Body of pancreas (tissue), 4 donors: ENCODE measurements around the gene SF3B4. TPM values are rescaled to one million over a fixed set of nuclear protein-coding genes. Genes with fewer than 3 reads are reported as not detected.
"Not testable (repeated sequence)": the region's sequence is repeated elsewhere in the genome, so short reads cannot be mapped to it uniquely, and the experiment has no call there.

Experiments used
- ATAC-seq: fragments of 150-250 bp; one replicate; pipeline ENCODE4 v1.9.1; 2016
- DNase-seq, 4 donors: peaks; one replicate each; pipeline ENCODE4 v3.0.0-alpha.2; 2019
- H3K27ac ChIP-seq, 4 donors: fragments of 200-600 bp; sonication (generic); 1 replicate in 3 of 4; 2 replicates in 1 of 4; pipeline versions ENCODE4 v1.5.1 to v1.6.1; 2016 to 2019; ENCODE audit warnings: mild to moderate bottlenecking in 1 of 4, mixed read lengths in 1 of 4, moderate library complexity in 1 of 4
- H3K27me3 ChIP-seq, 2 donors: fragments of 200-600 bp; sonication (generic); one replicate each; pipeline ENCODE4 v1.6.0; 2016; ENCODE audit warnings: mild to moderate bottlenecking in 1 of 2
- H3K36me3 ChIP-seq, 2 donors: fragments of 200-600 bp; sonication (generic); replicated peaks in 1 of 2; 2 replicates each; pipeline ENCODE4 v1.5.1; 2016; ENCODE audit warnings: low read depth in 2 of 2; ENCODE audit not compliant: insufficient read depth in 1 of 2
- H3K4me1 ChIP-seq: fragments of 200-600 bp; sonication (generic); one replicate; pipeline ENCODE4 v1.6.0; 2016
- H3K4me3 ChIP-seq, 2 donors: fragments of 200-600 bp; sonication (generic); 1 replicate in 1 of 2; 2 replicates in 1 of 2; pipeline ENCODE4 v1.5.1; 2016 to 2019
- H3K9me3 ChIP-seq, 3 donors: fragments of 200-600 bp; sonication (generic); 1 replicate in 2 of 3; 2 replicates in 1 of 3; pipeline ENCODE4 v1.5.1; 2016
- CTCF ChIP-seq, 7 experiments: fragments of 450-650 bp in 4 of 7; fragments of 200-600 bp in 3 of 7; sonication (generic) in 3 of 7; IDR thresholded peaks; one replicate each; pipeline ENCODE4 v1.5.1; 2016 to 2019; ENCODE audit warnings: antibody characterized with exemption in 7 of 7
- POLR2A ChIP-seq, 3 donors: fragments of 450-650 bp; IDR thresholded peaks; one replicate each; pipeline ENCODE4 v1.6.1; 2016; ENCODE audit warnings: antibody characterized with exemption in 3 of 3, mild to moderate bottlenecking in 2 of 3
- WGBS, 2 donors: methylation state at CpG; one replicate each; pipeline ENCODE4 v1.1.5; 2017; 5-methylcytosine and 5-hydroxymethylcytosine counted together
- intact Hi-C: fragments of 100-400 bp; cut with DNase I; formaldehyde crosslinking; loops from one replicate; pipeline ENCODE4 v1.15.1; 2023
- total RNA-seq, 2 donors: library from RNA; depleted of rRNA; stranded (reverse); fragments of >200 nt; gene quantifications; one replicate each; pipeline ENCODE4 v1.1.0, GENCODE V29; 2016

Gene SF3B4
- total RNA-seq, 2 donors from 2014 or later: 4.7 to 8.2 TPM

DNA sequence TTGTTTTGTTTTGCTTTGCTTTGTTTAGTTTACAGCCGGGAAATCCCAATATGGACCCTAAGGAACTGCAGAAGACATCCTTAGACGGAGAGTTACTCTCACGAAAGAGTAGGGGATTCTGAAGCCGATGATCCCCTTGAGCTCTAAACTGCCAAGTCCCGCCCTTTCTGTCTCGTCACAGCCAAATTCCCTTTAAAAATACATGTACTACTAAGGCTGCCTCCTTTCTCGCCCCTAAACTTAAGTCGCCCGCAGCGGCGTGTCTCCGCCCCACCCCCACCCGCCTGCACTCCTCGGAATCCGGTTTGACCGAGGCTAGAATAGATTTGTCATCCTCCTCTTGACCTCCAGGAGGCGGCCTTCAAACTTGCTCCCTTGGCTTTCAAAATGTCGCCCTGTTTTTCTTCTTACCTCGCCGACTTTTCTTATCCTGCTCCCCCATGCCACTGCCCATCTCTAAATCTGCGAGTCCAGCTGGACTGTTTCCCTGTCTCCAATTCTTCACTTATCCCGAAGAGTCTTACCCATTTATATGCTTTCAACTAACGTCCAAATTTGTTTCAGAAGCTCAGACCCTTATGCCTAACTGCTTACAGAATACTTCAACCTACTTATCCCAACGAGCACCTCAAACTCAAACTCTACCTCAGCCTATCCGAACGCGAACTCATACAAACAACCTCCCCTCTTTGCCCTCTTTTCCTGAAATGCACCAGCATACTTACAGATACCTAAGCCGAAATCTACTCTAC is 39.2 kb downstream of the SF3B4 start:
- Histone ChIP-seq H3K9me3 (no peaks in the 10 kb centered on the region), H3K4me1 (peaks cover 31% of the 10 kb centered on the region), H3K27ac (peak overlapping the region; percentile 98 to 100 (median 100)), H3K27me3 (no peaks in the 10 kb centered on the region), H3K36me3 (no peaks in the 10 kb centered on the region), H3K4me3 (peak overlapping the region; percentile 1 to 28)
- intact Hi-C loops: no loop called here
- WGBS, 2 donors: 2% methylated on average over 28 of the region's 28 CpGs
- TF ChIP-seq POLR2A (IDR thresholded peaks at IDR 0.05): peak in 1 of 3 donors; percentile 74
- peak in 6 of 7 experiments; percentile 30 to 77 (median 58) for TF ChIP-seq CTCF (IDR thresholded peaks at IDR 0.05)
- peak; percentile 35 for ATAC-seq
- peak; percentile 84 to 89 (median 86) for DNase-seq

DNA sequence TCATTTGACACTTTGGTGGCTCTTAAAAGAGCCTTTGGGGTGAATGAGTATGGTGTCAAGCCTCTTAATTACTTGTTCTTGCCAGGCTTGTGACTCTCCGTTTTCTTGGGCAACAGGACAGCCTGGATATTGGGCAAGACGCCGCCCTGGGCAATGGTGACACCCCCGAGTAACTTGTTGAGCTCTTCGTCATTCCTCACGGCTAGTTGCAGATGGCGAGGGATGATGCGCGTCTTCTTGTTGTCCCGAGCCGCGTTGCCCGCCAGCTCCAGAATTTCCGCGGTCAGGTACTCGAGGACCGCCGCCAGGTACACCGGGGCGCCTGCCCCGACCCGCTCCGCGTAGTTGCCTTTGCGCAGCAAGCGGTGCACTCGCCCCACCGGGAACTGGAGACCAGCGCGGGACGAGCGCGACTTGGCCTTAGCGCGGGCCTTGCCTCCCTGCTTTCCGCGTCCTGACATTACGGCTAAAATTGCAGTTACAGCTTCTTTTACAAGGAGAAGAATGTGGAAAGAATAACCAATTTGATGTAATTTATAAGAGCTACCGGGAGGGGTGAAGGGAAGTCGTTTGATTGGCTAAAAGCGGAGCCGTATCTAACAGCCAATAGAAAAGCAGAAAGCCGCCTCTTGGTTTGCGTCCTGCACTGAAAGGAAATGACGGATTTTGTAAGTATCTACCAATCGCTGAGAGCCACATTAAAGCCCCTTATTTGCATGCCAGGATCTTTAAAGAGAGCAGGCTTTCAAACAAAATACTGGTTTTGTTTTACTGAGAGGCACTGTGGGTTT is 40.0 kb downstream of the SF3B4 start:
- Histone ChIP-seq H3K36me3 (no peaks in the 10 kb centered on the region), H3K27me3 (no peaks in the 10 kb centered on the region), H3K4me1 (peaks cover 31% of the 10 kb centered on the region), H3K9me3 (no peaks in the 10 kb centered on the region), H3K4me3 (peak overlapping the region in 1 of 2 donors; percentile 28), H3K27ac (peak overlapping the region; percentile 98 to 100 (median 100))
- 1% methylated on average over 34 to 42 of the region's 46 CpGs for WGBS, 2 donors
- ATAC-seq (peak; percentile 69), DNase-seq (peak; percentile 82 to 97 (median 90))
- intact Hi-C loops: no loop called here
- TF ChIP-seq CTCF (IDR thresholded peaks at IDR 0.05) (peak in 3 of 7 experiments; percentile 19 to 30 (median 20)), POLR2A (IDR thresholded peaks at IDR 0.05) (peak; percentile 89 to 96 (median 95))

DNA sequence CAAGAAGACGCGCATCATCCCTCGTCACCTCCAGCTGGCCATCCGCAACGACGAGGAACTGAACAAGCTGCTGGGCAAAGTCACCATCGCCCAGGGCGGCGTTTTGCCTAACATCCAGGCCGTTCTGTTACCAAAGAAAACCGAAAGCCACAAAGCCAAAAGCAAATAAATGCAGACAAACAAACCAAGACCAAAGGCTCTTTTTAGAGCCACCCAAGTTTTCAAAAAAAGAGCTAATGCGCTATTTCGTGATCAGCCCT is 40.5 kb downstream of the SF3B4 start:
- ATAC-seq, H3K27me3 ChIP-seq, DNase-seq, intact Hi-C loops, H3K9me3 ChIP-seq, H3K36me3 ChIP-seq: not testable (repeated sequence)
- Histone ChIP-seq H3K4me1 (peaks cover 31% of the 10 kb centered on the region), H3K4me3 (peak overlapping the region in 1 of 2 donors; percentile 28), H3K27ac (peak overlapping the region; percentile 98 to 100 (median 100))
- 1% methylated on average over 12 to 13 of the region's 13 CpGs for WGBS, 2 donors

GRCh38 chr1:149886396-149887195 is 41.0 kb downstream of the SF3B4 start:
- ATAC-seq: peak; percentile 76
- intact Hi-C loops: no loop called here
- Histone ChIP-seq H3K27ac (peak overlapping the region; percentile 98 to 100 (median 100)), H3K9me3 (no peaks in the 10 kb centered on the region), H3K4me3 (peak overlapping the region; percentile 14 to 28), H3K4me1 (peaks cover 31% of the 10 kb centered on the region), H3K27me3 (no peaks in the 10 kb centered on the region), H3K36me3 (no peaks in the 10 kb centered on the region)
- 0% methylated on average over 46 to 62 of the region's 62 CpGs for WGBS, 2 donors
- TF ChIP-seq POLR2A (IDR thresholded peaks at IDR 0.05) (peak; percentile 100), CTCF (IDR thresholded peaks at IDR 0.05) (peak in 2 of 7 experiments; percentile 11 to 17)
- DNase-seq: peak; percentile 88 to 98 (median 94)

DNA sequence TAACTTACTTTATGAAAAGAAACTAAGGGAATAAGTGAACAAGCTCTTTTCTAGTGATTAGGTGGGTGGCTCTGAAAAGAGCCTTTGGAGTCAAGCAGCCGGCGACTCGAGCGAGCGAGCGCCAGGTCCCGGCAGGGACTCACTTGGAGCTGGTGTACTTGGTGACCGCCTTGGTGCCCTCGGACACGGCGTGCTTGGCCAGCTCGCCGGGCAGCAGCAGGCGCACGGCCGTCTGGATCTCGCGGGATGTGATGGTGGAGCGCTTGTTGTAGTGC is 41.5 kb downstream of the SF3B4 start:
- WGBS, 2 donors: 0% methylated on average over 10 to 19 of the region's 19 CpGs
- peak overlapping the region; percentile 14 to 20 for H3K4me3 ChIP-seq
- intact Hi-C loops, H3K9me3 ChIP-seq, DNase-seq, ATAC-seq, H3K36me3 ChIP-seq, H3K27me3 ChIP-seq: not testable (repeated sequence)
- H3K27ac ChIP-seq: peak overlapping the region; percentile 81 to 100 (median 98)
- H3K4me1 ChIP-seq: peaks cover 31% of the 10 kb centered on the region
